Measurements from ENCODE around the gene KHDRBS2.

KHDRBS2 gene

DNA sequence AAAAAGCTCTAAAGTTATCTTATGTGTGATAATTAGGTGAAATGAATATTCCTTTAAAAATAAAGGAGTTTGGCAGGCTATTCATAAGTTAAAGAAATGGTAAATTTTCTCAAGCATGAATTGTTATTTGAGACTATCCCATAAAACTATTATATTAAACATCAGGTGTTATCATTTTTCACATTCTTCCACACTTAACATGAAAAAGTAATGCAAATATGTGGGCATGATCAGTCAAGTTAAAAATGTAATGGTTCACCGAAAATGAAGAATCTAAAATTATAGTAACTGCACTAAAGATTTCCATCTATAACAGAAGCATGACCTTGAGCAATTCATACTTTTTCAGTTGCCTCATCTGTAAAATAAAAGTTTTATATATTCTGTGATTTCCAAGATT is 110.8 kb downstream of the KHDRBS2 start:
- no peak for DNase-seq (ENCODE audit: low read depth, low spot score)

DNA sequence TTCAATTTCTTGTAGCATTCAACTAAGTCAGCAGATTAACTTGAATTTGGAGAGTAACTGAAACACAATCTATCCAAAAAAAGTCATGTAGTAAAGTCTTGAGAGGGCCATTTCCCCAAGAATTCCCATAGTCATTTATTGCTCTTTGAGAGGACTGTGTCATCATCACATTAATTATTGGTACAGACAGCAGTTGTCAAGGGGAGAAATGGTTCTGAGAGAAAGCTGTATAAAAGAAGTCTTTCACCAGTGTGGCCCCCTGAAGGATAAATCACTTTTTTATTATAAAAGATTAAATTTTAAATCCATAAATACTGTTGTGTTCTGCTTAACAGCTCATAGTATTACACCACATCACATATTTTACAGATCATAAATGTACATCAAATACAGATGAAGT is 111.5 kb downstream of the KHDRBS2 start:
- no peak for DNase-seq (ENCODE audit: low read depth, low spot score)

DNA sequence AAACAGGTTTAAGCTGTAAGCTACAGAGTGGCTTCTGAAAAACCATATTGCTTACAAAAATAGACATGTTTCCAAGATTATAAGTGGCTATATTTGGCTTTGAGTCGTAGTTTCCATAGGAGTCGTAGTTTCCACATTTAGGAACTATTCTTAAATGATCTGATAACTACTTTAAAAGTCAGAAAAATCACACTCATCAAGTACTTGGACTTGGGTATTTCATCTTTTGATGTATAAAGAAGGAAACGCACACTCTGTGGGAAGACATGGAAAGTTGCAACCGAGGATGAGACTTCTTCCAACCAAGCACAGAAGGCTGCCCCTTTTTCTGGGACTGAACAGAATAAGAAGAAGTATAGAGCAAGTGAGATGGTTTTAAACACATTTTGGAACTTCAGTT is 118.3 kb downstream of the KHDRBS2 start:
- no peak for DNase-seq (ENCODE audit: low read depth, low spot score)

DNA sequence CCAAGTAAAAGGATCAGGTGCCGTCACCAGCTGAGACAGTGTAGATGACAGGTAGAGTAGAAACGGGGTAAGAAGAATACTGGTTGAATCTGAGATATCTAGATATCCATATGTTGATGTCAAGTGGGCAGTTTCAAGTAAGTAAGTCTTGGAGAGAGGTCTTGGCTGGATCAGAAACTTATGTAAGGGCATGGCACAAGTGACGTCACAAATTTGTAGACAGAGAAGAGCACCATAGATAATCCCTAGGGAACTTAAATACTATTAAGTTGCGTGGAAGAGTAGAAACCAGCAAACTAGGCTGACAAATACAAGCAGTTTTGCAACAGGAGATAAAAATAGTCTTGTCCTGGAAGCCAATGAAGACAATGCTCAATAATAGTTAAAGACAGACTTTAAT is 123.2 kb downstream of the KHDRBS2 start:
- no peak for DNase-seq (ENCODE audit: low read depth, low spot score)

DNA sequence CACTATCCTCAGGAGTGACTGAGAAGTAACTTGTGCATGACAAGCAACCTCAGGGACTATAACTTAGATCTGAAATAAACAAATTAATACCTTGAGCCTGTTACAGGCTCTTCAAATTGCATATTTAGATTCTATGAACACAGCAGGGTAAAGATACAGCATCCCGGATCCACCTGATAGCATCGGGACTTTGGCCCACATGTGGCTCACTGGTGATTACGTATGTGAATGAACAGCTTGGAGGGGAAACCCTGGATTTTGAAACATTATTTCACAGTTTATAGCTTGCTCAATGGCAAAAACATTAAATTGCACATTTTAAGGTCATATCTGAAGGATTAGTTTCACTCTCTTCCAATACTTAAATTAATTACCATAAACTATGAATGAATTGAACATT is 133.2 kb downstream of the KHDRBS2 start:
- DNase-seq (ENCODE audit: low read depth, low spot score): no peak

DNA sequence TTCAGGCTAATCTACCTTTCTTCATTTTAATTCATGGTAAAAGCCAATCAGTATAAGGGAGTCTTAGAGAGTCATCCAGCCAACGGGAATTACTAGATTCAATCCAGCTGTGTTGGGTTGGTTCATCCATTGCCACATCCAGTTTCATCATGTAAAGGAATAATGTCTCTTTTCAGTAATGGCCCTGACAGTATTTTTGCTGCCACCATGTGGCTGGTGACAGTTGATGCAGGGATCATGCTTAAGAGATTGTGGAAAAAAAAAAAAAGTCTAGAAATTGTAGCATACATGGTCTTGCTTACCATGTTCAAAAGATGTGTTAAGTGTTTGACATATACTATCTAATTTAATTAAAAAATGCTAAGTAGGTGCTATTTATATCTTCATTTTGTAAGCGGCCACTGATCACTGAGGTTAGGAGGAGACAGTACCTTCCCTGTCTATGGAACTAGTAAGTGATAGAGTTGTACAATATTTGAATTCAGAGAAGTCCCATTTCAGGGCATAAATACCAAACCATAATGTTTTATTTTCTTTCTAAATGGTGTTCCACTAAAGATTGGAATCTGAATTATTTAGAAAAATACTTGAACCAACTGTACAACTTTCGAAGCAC is 135.9 kb downstream of the KHDRBS2 start:
- no peak for DNase-seq (ENCODE audit: low read depth, low spot score)

DNA sequence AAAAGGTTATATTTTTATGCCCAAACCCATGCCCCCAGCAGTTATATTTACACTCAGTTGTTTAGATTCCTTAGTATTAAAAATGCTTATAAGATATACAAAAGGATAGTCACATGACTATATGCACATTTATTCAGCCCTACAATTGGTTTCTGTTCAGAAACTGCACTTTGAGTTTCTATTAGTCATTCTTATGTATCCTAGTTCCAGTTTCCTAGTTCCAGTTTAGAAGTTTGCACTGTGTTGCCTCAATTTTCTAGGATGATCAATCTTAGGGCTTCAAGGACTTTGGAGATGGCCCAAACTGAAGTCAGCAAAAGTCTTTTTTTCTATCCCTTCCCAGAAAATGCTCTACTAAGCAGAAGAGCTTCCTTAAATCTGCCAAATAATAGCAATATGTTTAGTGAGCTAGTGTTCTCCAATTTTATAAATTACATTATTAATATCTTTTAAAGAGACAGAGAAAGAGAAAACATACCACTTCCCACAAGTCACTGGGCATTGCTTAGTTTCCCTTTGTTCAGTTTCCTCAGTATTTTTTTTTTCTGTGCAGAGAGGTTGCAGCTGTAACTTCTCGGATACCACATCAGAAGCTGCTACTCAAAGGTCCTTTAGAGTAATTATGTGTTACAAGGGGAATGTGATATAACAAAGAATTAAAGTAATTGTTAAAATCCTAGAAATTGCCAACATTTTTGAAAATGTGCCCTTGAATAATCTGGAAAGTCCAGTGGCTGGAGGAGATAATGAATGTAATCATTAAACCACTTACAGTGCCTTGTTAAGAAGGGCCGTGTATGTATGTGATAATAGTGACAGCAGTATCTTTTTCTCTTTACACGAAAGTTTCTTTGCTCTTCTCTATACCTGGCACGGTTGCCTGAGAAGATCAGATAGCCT is 138.8 kb downstream of the KHDRBS2 start:
- DNase-seq (ENCODE audit: low read depth, low spot score): no peak

DNA sequence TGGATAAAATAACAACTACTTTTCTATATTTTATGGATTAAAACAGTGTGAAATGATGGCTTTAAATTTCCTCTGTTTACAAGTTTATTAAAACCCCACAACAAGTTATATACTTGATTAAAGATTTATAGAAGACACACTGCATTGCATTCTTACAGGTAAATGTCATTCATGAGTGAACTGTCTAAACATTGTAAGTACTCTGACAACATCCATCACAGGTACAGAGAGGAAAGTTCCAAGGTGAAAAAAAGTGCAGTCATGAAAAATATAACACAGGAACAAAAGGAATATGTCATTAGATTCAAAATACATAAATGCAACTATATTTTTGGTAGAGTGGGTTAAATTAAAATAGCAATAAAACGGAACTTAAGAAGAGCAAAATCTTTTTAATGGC is 156.9 kb downstream of the KHDRBS2 start:
- no peak for DNase-seq (ENCODE audit: low read depth, low spot score)

DNA sequence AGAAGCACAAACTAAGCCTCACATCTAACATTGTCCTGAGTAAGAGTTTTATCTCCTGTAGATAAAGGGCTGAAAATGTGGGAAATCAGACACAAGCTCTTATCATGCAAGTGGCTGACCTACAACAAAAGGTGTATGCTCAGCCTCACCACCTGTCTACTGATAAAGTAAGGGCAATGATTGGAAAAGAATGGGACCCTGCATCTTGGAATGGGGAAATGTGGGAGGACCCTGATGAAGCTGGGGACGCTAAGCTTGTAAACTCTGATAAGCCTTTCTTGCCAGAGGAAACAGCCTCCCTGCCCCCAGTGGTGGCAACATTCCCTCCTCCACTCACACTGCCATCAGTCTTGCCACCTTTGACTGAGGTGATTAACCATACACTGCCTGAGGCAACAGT is 166.6 kb downstream of the KHDRBS2 start:
- no peak for DNase-seq (ENCODE audit: low read depth, low spot score)

DNA sequence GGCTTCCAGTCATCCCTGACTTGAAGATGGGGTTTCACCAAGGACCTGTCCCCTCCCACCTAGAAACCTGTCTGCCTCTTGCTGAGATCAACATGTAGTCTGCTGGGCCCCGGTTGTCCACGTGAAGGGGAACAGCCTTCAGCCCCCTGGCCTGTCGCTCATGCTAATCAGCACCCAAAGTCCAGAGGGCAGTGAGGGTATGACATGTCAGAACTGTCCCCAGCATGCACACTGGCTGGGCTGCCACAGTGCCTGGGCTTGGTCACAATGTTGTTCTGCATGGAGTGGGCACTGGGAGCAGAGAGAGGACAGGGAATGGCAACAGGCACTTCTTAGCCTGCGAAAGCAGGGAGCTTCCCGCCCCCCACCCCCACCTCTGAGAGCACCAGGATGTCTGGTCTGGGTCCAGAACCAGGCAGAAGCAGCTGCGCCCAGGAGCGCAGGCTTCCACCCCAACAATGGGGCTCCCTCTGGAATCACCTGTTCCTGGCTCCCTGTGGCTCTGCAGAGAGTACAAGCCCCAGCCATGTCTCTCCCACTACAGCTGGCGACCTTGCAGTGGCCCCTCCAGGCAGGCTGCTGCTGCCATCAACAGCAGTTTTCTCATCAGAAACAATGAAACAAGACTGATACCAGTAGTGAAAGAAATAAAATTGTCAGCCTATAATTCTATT is 182.7 kb downstream of the KHDRBS2 start:
- no peak for DNase-seq (ENCODE audit: low read depth, low spot score)

DNA sequence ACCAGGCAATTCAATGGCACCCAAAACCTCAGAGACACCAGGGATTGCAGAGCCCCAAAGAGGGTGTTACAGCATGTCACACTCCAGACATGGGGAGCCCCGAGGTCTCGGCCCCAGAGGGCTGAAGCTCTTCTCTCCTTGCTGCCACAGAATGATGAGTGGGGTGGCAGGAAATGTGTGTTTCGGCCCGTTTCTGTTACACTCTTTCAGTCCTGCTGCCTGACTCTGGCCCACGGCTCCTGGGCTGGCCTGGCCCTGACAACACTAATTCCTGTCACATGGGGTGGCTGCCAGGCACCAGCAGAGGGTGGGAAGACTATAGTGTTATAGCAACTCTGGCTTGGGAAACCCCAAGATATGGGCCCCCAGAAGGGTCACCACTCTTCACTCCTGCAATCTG is 183.6 kb downstream of the KHDRBS2 start:
- DNase-seq (ENCODE audit: low read depth, low spot score): no peak

DNA sequence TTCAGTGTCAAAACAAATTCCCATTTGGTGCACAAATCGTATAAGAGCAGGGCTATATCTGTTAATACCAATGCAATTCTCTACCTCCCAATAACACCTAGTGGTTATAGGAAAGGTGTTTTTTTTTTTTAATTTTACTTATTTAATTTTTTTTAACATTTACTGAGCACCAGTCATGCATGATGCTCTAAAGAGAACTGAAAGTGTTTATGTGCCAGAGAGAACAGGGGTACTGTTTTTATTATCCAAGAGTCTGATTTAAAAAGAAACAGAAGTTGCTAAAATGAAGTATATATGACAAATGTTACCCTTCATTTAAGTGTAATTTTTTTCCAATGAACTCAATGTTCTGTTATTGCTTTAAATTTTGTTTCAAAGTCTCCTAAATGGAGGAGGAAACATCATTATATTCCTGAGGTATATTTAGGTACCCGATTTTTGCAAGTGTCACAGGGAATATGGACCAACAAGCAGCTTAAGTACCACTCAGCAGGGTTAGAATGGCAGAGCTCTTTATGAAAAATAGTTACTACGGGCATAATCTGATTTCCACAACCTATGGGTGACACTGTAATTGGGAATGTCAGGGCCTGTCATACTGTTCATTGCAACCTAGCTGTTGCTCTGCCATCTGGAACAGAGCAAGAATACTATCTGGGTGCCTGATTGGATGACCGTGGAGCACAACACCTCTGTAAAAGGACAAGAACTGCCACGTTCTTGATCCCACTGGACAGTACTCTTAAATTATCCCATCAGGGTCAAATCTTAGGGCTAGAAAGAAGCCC is 195.4 kb downstream of the KHDRBS2 start:
- DNase-seq (ENCODE audit: low read depth, low spot score): no peak

DNA sequence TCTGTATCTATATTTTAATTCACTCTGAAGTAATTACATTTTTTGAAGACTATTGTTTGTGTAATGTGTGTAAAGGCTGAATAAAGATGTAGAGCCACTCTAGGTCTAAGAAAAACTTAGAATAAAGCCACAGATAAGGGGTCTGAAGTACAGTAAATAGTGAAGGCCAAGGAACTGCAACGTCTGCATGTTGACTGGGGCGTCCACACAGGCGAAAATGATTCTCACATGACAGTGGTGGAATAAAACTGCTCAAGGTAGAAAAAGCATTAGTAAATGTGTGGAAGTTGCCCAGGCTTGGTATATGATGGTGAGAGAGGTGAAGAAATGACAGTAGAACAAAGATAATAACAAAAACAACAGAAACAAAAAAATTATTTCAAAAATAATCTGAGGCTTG is 196.2 kb downstream of the KHDRBS2 start:
- no peak for DNase-seq (ENCODE audit: low read depth, low spot score)

DNA sequence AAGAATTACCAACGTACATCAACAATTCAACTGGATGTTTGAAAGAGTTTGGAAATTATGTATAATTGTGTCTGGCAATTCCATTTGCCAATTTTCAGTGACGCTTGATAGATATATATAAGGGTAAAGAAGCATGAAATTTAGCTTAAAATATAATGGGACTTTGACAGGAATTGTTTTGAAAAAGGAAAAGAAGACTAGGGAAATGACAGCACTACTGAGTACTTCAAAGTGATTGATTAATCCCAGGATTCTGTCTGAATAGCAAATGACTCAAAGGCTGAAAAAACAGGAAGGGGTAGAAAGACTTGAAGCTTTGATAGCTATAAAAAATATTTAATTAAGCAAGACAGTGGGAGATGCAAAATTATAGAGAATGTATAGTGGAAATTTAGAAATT is 200.0 kb downstream of the KHDRBS2 start:
- no peak for DNase-seq (ENCODE audit: low read depth, low spot score)

DNA sequence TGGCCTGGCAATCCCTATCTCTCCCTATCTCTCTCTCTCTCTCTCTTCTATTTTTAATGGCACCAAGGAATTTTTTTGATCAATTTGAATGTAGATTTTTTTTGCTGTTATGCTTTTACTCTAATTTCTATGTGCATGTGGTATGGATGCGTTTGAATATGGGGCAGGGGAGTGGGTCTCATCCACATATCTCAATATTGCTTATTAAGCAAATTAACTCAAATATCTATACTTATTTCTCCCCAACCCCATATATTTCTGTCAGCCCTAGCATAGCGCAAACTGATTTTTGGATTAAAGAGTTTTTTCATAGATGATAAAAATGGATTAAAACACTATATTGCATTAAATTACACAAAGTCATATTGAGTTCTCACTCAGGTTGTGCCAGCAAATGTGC is 210.2 kb downstream of the KHDRBS2 start:
- no peak for DNase-seq (ENCODE audit: low read depth, low spot score)

DNA sequence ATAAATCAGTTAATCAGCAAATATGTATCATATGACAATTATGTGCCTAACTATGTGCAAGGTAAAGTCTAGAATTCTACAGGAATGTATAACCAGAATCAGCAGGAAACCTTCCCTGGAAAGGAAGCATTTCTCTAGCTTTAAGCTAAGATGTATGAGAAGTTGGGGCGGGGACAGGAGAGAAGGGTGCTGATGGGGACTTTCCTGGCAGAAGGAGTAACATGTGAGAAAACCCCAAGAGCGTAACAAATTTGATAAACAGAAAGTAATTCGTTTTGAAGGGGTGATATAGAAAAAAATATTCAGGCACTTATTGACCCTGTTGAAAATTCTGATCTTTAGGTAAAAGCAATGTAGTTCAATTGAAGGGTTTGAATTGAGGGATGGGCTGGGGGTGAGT is 226.1 kb downstream of the KHDRBS2 start:
- DNase-seq (ENCODE audit: low read depth, low spot score): no peak

DNA sequence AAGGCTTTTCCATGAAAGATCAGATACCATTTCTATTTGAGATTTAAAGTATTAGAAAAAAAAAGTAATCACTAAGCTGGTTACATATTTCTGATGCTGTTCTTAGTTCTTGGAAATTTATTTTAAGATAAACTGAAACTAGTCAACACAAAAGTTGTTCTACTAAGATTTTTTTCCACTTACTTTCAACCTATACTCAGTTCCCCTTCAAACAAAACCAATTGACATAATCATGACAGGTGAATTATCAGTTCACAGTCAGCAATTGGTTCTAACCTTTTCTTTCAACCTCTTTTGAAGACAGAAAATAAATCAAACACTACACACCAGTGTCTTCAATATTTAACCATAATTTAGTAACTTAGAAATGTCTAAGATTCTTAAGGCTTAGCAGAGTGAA is 228.7 kb downstream of the KHDRBS2 start:
- no peak for DNase-seq (ENCODE audit: low read depth, low spot score)

DNA sequence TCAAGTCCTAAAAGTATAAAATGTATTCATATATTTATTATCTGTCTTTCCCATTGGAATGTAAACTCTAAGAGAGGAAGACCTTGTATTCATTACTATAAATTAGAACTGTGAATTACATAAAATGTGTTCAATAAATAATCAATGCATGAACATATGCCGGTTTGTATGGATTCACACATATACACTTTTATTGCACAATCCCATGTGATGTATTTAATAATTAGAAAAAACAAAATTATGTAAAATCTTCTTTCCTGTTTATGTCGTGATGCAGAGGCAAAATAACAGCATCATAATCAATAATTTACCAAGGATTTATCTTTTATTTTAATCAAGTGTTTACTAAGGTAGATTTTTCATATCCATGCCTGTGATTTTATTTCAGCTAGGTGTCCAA is 240.5 kb downstream of the KHDRBS2 start:
- no peak for DNase-seq (ENCODE audit: low read depth, low spot score)

DNA sequence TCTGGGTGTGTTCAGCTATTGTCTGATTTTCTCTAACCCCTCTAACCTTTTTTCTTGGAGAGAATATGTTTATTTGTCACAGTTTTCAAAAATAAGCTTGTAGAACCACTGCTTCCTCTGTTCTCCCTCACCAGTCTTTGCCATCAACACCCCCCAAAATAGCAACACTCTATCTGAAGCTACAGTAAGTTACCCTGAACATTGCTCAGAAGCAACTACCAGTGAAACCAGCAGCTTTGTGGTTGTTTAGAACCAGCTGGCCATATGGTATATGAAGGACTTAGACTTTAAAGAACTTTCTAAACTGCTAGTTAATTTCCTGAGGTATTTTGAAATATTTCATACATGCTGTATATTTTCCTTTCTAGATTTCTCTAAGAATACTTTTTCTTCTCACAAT is 242.9 kb downstream of the KHDRBS2 start:
- DNase-seq (ENCODE audit: low read depth, low spot score): no peak

DNA sequence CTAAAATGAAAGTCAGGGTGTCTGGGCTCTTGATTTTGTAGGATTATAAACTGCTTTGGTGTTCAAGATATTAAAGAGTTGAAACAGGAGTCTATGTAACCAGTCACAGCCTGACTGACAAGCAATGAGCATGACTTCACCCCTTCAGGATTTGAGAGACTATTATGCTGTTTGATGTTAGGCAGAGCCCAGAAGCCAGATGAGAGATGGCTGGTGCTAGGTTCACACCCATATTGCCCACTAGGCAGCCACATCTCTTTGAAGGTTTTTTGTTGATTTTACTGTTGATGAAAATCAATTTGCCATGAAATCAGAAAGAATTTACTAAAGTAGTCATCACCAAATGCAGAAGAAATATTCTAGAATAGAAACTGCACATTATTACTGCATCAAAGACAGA is 243.6 kb downstream of the KHDRBS2 start:
- DNase-seq (ENCODE audit: low read depth, low spot score): no peak

DNA sequence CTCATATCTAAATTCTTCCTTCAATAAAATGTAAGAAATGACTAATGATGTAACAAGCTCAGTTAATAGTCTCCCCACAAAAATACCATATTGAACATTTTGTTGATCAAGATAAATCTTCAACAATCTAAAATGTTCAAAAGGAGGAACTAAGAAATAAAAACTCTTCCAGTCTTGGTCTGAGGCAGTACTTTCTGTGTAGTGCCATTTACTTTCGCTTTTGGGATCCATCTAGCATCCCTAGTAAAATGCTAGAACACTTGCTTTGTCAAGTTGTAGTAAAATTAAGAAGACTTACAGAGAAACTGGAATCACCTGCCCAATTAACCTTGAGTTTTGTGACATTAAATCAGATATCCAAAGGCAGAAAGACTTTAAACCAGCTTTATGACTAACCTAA is 246.4 kb downstream of the KHDRBS2 start:
- no peak for DNase-seq (ENCODE audit: low read depth, low spot score)

DNA sequence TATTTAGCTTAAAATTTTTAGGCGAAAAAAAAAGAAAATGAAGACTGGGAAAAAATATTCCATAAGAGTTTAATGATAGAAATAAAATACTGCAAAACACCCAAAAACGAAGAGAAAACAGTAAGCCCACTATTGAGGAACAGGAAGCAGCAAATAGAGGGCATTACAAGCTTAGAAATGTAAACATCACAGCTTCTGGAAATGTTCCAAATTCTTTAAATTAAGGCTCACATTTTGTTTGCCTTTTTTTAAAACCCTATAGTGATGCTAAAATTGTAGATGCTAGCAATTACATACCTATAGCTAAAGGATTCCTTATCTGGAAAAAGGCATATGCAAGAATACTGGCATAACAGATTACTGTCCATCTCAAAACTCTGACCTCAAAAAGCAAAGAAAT is 248.6 kb downstream of the KHDRBS2 start:
- no peak for DNase-seq (ENCODE audit: low read depth, low spot score)
